HG02571 (cell line): ENCODE measurements around the gene PALM2AKAP2.
A peak's percentile ranks its signal among the peaks of the same experiment; 100 is the strongest.
"Not testable (repeated sequence)": the region's sequence is repeated elsewhere in the genome, so short reads cannot be mapped to it uniquely, and the experiment has no call there.

ENCODE experiments used
- ATAC-seq: cut with Tn5 transposase; IDR thresholded peaks from one replicate; pipeline ENCODE4 v1.9.1; 2021; ENCODE audit warnings: mild to moderate bottlenecking, moderate library complexity; ENCODE audit not compliant: unreplicated experiment

PALM2AKAP2 gene

GRCh38 chr9:109802491-109802890 lies 22.5 kb downstream of the PALM2AKAP2 start:
- no peak for ATAC-seq

DNA sequence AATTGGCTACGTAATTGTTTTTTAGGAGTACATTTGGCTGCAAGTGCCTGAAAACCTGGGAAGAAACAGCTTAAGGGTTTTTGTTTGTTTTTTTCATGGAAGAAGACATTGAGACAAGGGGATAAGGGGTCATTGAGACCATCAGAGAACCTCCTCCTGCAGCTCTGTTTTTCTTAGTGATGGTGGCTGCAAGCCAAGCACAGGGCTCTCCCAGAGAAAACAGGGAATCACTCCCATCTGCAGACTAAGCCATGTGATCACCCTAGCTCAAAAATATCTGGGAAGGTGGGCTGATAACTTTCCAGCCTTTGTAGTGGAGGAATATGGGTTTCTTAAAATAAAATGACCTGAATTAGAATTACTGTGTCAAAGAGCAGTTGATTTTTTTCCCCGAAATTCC lies 25.1 kb downstream of the PALM2AKAP2 start:
- ATAC-seq: no peak

GRCh38 chr9:109806506-109807115 lies 26.6 kb downstream of the PALM2AKAP2 start:
- no peak for ATAC-seq

- ATAC-seq: no peak
These were observed 31.9 kb downstream of the PALM2AKAP2 start for GRCh38 chr9:109811876-109812275.

- no peak for ATAC-seq
These were observed 32.3 kb downstream of the PALM2AKAP2 start for GRCh38 chr9:109812331-109812730.

GRCh38 chr9:109812818-109813281 lies 32.9 kb downstream of the PALM2AKAP2 start:
- ATAC-seq: no peak

DNA sequence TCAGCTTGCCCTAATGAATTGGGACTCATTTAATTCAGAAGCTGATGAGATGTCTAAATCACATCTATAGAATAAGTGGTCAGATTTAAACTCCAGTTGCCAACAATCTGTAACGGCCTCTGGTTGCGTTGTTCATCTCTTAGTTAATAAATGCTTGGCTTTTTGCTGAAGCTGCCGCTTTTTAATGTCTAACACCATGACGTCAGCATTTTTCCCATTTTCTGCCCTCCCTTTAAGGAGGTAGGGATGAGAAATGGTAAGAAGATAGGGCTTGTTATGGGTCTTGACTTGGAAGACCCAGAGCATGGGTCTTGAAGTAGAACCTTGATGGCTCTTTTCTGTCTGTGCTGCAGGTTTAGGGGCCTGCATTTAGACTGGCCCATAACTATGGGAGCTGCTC lies 33.3 kb downstream of the PALM2AKAP2 start:
- no peak for ATAC-seq

- ATAC-seq: no peak
These were observed 33.8 kb downstream of the PALM2AKAP2 start for GRCh38 chr9:109813829-109814228.

DNA sequence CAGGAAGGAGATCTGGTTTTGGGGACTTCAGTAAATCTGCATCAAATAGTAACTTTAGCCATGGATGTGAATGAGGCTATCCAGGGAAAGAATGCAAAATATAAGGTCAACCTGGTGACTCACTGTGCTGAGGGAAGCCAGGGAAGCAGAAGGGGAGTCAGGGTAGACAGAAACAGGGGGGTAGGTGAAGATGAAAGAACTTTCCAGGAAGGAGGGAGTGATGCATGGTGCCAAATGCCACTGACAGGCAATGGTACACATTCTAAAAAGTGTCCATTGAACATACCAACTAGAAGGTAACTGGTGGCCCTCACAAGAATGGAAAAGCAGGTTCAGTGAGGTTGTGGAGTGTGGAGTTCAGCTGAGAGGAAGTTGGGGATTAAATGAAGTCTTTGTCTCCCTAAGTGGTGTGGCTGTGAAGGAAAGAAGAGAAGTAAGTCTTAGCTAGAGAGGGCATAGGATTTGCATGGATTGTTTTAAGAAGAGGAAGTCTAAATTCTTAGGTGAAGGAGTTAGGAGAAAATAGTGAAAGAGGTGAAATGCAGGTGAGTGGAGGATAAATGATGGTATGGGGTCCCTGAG lies 35.5 kb downstream of the PALM2AKAP2 start:
- ATAC-seq: no peak

DNA sequence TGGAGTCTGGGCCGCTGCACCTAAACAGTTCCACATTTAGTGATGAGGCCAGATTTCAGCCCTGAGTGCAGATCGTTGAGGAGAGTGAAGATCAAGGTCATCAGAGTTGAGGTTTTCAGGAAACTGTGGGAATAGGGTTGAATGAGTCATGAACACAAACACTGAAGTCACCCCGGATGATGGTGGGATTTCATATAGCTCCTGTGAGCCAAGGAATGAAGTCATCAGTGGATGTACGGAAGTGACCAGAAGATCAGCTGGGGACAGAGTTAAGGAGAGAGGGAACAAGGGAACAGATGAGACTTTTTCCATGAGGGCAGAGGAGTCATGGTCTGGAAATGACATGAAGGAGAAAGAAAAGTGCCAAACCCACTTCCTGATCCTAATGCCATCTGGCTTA lies 36.5 kb downstream of the PALM2AKAP2 start:
- ATAC-seq: no peak

GRCh38 chr9:109817146-109817845 lies 37.3 kb downstream of the PALM2AKAP2 start:
- no peak for ATAC-seq

GRCh38 chr9:109817846-109818472 lies 38.0 kb downstream of the PALM2AKAP2 start:
- ATAC-seq: peak; percentile 68

- ATAC-seq: no peak
These were observed 41.7 kb downstream of the PALM2AKAP2 start for GRCh38 chr9:109821711-109822110.

DNA sequence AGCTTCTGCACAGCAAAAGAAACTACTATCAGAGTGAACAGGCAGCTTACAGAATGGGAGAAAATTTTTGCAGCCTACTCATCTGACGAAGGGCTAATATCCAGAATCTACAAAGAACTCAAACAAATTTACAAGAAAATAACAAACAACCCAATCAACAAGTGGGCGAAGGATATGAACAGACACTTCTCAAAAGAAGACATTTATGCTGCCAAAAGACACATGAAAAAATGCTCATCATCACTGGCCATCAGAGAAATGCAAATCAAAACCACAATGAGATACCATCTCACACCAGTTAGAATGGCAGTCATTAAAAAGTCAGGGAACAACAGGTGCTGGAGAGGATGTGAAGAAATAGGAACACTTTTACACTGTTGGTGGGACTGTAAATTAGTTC lies 45.4 kb downstream of the PALM2AKAP2 start:
- ATAC-seq: not testable (repeated sequence)

- ATAC-seq: no peak
These were observed 46.6 kb downstream of the PALM2AKAP2 start for GRCh38 chr9:109826559-109826958.

GRCh38 chr9:109828254-109828653 lies 48.3 kb downstream of the PALM2AKAP2 start:
- ATAC-seq: no peak
